HG03378 (cell line): ENCODE data around the gene RBMS3.
"Not testable (repeated sequence)": the region's sequence is repeated elsewhere in the genome, so short reads cannot be mapped to it uniquely, and the experiment has no call there.

ENCODE experiments used
- ATAC-seq: cut with Tn5 transposase; IDR thresholded peaks from one replicate; pipeline ENCODE4 v1.9.1; 2021; ENCODE audit warnings: mild to moderate bottlenecking, moderate library complexity; ENCODE audit not compliant: unreplicated experiment

The RBMS3 gene

GRCh38 chr3:29473481-29474170 is 192.8 kb downstream of the RBMS3 start:
- not testable (repeated sequence) for ATAC-seq

- ATAC-seq, result no peak
These were observed 194.5 kb downstream of the RBMS3 start for GRCh38 chr3:29475305-29475840.

DNA sequence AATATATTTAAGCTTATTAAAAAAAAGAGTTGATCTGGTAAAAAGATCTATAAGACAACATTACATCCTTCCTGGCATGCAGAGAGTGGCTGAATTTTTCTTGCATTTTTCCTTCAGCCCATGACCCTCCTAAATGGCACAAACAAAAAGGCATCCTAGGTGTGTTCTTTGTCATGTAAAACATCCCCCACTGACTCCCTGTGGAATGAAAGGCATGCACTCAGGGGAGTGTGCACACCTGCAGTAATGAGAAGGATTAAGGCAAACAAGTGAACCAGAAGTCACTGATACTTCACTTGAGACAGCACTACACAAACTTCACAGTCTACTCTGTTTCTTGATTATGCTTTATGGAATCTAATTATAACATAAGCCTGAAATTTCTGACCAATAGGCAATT is 195.0 kb downstream of the RBMS3 start:
- ATAC-seq, result no peak

GRCh38 chr3:29478611-29479010 is 197.7 kb downstream of the RBMS3 start:
- ATAC-seq, result no peak

DNA sequence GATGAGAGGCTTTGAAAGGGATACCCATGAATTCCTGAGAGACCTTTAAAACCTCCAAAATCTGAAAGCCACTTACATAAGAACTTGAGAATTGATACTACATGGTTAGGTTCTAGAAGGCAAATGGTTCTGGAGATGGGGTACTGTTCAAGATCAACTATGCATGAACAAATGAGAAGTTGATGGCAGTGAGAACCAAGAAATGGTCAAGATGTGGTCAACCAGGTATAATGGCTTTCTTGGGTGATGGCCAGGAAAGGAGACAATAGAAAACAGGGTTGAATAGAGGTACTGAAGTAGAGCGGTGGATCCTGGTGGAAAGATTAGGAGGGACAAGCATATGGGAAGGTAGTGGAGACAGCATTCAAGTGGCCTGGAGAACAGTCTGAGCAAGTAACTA is 200.4 kb downstream of the RBMS3 start:
- no peak for ATAC-seq

DNA sequence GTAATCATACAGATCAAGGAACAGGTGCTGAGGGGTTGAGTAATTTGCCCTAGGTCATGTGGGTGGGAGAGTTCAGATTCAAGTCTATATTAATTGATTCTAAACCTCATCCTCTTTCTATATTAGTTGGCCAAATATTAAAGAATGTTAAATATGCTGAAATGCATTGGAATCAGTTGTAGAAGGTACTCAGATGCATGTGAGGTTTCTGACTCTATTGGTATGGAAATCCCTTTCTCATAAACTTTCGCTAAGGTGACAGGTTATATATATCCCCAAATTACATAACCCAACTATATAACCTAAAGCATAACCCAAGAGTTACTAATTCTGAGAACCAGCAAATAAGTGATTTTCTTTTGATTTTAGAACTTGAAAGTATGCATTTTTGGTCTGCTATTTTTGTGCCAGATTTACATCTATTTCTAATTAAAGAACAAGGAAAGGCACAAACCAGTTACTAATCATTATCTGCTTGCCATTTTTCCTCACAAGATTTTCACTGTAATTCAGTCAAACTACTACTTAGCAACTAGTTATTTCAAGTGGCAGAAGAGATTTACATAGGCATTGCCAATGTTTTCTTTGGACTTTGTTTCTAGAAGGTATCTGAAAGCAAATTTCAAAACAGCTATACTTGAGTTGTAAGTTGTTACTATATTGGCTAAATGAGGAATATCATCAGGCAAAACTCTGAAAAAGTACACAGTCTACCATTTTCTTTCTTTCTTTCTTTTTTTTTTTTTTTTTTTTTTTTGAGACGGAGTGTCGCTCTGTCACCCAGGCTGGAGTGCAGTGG is 201.3 kb downstream of the RBMS3 start:
- ATAC-seq, result no peak

DNA sequence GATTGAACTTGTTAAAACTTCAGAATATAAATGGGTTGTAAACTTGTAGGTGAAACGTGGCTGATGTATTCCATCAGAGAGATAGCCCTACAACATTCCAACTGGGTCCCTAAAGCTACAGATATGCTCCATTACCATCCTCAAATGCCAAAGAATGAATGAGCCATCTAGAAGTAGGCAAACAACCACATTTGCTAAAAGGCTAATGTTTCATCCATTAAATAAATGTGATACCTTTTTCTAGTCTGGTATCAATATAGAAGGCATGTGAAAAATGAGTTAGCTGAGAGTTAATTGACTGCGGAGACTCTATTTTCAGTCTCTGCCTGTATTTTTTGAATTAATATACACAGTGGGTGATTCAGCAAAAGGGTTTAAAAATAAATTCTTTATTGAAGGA is 203.8 kb downstream of the RBMS3 start:
- ATAC-seq, result no peak

DNA sequence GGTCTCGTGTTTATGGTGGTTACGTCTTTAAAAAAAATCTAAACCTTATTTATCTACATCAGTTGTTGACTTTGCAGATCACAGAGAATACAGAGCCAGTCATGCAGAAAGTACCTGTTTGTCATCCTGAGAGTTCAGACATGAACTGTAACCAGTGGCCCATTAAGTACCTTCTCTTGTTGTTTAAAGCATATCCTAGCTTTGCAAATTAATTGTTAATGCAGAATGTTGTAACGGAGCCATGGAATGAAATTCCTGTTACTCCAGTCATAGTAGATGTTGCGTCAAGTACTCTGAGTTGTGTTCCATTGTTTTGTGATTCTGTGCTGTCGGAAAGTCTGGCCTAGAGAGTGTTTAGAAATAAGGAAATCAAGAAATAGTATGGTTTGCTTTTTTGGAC is 205.2 kb downstream of the RBMS3 start:
- ATAC-seq, result no peak

DNA sequence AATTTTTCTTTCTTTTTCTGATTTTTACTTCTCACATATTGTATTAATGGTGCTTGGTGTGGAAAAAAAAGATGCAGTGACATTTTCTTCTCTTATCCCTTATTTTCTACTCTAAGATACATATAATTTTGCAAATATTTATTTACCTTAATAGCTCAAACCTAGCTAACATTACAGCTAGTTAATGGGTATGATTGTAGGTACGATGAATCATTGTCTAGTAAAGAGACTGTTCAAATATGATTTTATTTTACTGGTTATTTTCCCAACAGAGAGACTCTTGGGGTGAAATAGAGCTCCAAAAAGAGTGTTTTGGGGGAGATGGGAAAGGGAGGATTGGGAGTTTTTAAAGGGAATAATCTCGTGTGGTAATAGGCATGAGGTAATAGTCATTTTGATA is 206.0 kb downstream of the RBMS3 start:
- ATAC-seq, result no peak

GRCh38 chr3:29488922-29489321 is 208.1 kb downstream of the RBMS3 start:
- ATAC-seq, result no peak

DNA sequence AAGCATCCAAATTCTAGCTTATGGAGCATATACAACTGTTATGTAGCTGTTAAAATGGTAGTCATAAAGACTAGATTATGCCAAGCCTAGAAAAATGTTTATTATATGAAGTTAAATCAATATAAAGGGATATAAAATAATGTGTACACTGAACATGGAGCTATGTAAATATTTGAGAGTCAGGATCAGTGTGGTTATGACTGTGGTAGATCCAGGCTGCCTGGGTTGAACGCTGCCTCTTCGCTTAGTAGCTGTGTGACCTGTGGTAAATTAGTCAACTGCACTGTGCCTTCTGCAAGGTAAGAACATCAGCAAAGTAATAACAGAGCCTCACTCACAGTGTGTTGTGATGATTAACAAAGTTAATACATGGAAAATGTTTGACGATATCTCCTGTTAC is 212.2 kb downstream of the RBMS3 start:
- no peak for ATAC-seq

DNA sequence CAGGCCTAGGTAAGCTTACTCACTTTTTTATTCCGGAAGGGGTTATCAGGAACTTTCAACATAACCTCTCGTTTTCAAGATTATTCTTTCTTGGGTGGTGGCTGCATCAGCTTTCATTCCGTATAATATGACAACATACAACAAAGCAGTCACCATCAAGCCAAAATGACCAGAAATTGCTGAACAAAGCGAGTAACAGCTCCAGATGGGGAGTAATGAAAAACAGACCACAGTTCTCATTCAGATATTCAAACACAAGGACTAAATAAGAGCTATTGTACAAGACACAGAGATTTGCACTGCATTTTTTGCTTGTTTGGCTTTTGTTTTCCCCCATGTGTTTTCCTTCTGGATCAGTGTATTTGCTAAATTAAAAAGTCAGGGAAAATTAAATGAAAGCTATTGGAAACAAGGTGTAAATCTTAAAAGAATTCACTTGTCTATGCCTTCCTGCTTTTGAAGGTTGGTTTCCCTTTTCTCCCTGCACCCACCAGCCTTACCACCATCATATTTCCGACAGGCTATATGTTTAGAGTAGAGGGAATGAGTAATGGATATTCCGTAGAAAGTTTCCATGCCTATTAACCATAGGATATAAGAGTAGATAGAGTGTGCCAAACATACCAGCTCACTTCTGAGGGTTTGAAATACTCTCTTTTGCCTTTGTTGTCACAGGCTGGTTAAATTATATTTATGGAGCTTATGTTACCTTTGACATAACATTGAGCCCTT is 213.6 kb downstream of the RBMS3 start:
- ATAC-seq, result no peak

DNA sequence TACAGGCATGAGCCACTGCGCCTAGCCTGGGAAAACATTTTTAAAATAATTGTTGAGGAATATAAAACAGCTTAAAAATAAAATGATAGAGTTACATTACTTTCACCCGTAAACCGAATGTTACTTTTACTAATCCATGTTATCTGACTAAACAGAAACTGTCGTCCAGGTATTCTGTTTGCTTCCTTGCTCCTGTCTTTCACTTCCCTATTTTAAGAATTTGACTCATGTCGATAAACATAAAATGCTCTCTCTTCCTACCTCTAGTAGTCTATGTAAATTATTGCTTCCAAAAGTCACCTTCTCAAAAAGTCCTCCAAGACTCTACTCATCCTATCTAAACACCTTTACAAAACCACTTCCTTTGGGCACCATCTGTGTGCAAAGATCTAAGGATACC is 216.4 kb downstream of the RBMS3 start:
- ATAC-seq, result no peak

DNA sequence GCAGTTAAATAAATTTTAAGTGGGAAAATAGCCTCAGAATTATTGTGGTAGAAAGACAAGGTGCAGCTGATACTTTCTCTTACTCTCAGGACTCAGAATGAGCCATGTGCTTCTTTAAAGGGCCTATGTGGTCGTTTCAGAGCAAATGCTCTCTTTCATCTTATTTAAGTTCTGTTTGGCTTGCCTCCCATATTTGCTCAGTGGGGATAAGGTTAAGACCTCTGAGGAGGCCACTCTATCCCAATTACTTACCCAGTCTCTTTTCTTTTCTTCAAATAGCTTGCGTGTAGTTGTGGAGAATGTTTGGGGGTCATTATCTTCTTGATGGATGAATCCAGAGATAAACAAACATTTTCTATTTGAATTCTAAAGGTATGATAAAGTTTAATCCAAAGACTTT is 221.9 kb downstream of the RBMS3 start:
- ATAC-seq, result no peak

DNA sequence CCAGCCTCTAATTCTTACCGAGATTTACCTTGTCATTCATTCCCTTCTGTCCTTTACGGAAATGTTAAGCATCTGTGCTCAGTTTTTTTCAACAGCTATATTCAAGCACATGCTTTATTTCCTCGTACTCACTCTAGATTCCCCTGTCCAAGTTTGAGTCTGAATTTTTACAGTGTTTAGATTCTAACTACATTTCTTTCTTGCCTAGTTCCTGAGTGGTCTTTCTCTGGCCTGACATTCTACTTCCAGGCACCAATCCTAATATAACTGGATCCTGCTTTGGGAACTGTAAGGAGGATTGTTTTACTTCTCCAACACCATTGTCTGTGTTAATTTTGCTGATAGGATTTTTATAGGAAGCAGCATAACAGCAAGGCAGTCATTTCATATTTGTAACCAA is 222.4 kb downstream of the RBMS3 start:
- no peak for ATAC-seq

- no peak for ATAC-seq
These were observed 223.1 kb downstream of the RBMS3 start for GRCh38 chr3:29503958-29504357.

DNA sequence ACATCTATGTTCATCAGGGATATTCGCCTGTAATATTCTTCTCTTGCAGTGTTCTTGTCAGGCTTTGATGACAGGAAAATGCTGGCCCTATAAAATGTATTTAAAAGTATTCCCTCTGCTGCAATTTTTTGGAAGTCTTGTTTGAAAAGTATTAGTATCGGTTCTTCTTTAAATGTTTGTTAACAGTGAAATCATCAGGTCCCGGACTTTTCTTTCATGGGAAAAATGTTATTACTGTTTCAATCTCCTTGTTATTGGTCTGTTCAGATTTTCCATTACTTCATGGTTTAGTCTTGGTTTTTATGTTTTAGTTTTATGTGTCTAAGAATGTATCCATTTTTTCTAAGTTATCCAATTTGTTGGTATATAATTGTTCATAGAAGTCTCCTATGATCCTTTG is 225.6 kb downstream of the RBMS3 start:
- no peak for ATAC-seq

DNA sequence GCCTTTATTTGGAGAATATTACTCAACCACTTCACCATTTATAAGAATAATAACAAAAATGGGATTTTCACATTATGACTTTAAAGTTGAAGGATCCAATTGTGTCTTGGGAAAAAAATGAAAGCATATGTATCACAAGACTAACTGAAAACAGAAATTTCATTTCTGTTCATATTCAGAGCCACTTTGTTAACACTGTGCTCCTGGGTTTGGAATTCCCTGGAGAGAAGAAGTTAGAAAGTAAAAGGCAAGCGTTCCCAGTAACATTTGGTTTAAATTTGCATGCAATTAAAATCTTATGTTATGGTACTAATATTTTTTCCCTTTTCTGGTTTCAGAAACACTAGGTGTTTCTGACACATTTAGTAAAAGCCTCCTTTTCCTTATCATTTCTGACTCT is 230.8 kb downstream of the RBMS3 start:
- ATAC-seq, result no peak

GRCh38 chr3:29512641-29513040 is 231.8 kb downstream of the RBMS3 start:
- ATAC-seq, result no peak

GRCh38 chr3:29513236-29513635 is 232.4 kb downstream of the RBMS3 start:
- ATAC-seq, result no peak

DNA sequence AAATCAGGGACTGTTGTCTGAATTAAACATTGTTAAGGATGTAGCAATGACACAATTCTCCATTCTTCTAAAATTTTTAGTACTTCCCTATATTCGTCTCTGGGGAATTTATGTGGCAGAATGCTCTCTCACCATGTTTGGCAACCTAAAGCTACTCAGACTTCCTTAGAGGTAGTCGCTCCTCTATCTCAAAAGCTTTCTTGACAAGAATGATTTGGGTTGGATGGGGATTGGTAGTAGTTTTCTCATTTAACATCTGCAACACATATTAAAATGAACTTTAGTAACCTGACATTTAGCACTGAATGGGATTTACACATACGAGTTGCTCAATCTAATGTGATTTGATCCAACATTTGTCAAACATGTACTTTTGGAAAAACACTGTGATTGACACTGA is 233.3 kb downstream of the RBMS3 start:
- ATAC-seq, result no peak

GRCh38 chr3:29514912-29515311 is 234.0 kb downstream of the RBMS3 start:
- no peak for ATAC-seq
